Mesothelial cell of epicardium (in vitro differentiated cells): ENCODE data around the gene RAPGEF3. TPM values are rescaled to one million over a fixed set of nuclear protein-coding genes. Genes with fewer than 3 reads are reported as not detected.

Experiments used
- DNase-seq, 2 experiments: peaks; one replicate each; pipeline ENCODE4 v3.0.0; 2021; ENCODE audit warnings: low spot score in 2 of 2; ENCODE audit not compliant: unreplicated experiment in 2 of 2
- H3K27ac Mint-ChIP-seq: 2 replicates; pipeline ENCODE4 v1.8.0; 2021; ENCODE audit warnings: mixed read lengths
- H3K27me3 Mint-ChIP-seq: 2 replicates; pipeline ENCODE4 v1.8.0; 2021; ENCODE audit warnings: low read depth, mixed read lengths
- H3K36me3 Mint-ChIP-seq: 2 replicates; pipeline ENCODE4 v1.8.0; 2021; ENCODE audit warnings: mixed read lengths
- H3K4me1 Mint-ChIP-seq: 2 replicates; pipeline ENCODE4 v1.8.0; 2021; ENCODE audit warnings: mixed read lengths
- H3K4me3 Mint-ChIP-seq: 2 replicates; pipeline ENCODE4 v1.8.0; 2021; ENCODE audit warnings: mild to moderate bottlenecking, moderate library complexity, mixed read lengths
- H3K9me3 Mint-ChIP-seq: 2 replicates; pipeline ENCODE4 v1.8.0; 2021; ENCODE audit warnings: mixed read lengths
- total RNA-seq: library from RNA; stranded (reverse); gene quantifications from 3 replicates; pipeline ENCODE4 v1.2.1, GENCODE V29; 2021
- TF ChIP-seq, protein P1 (sequence below): fragments of 200-600 bp; sonication (generic); IDR thresholded peaks from one replicate; pipeline ENCODE4 v1.5.0; 2021; ENCODE audit warnings: antibody characterized with exemption; ENCODE audit not compliant: unreplicated experiment

The RAPGEF3 gene
- total RNA-seq, 1 donor from 2014 or later = 19.4 TPM

DNA sequence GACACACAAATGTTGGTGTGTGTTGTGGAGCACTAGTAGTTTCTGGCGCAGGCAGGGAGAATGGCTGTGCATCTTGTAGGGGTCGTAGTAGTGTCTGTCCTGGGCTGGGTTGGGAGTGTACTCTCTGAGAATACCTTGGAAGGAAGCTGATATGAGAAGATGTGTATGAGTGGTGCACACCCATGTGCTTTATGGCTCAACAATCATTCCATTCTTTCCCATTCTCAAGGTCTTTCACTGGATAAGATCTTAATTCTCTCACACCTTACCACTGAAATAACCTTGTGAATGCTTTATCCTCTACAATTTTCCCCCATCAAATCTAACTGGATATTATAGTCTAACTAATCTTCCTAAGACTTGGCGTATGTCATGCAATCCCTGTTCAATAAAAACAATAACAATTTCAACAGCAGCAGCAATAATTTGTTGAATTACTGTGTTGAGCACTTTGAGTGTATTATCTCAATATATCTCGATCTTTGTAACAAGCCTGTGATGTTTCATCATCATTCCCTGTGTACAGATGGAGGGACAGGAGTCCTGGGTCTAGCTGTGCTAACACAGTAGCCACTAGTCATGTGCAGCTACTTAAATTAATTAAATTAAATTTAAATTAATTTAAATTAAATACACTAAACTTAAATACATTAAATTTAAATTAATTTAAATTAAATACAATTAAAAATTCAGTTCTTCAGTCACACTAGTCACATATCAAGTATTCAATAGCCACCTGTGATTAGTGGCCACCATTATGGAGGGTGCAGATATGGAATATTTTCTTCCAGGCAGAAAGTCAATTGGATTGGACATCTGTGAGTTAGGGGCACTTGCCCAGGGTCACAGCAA, 10.8 kb upstream of the RAPGEF3 start:
- Mint-ChIP-seq H3K27me3 (no peaks in the 10 kb centered on the region), H3K4me3 (no peak overlapping the region), H3K9me3 (no peaks in the 10 kb centered on the region), H3K36me3 (no peaks in the 10 kb centered on the region), H3K27ac (no peak overlapping the region), H3K4me1 (peaks cover 30% of the 10 kb centered on the region)
- TF ChIP-seq, protein P1, sequence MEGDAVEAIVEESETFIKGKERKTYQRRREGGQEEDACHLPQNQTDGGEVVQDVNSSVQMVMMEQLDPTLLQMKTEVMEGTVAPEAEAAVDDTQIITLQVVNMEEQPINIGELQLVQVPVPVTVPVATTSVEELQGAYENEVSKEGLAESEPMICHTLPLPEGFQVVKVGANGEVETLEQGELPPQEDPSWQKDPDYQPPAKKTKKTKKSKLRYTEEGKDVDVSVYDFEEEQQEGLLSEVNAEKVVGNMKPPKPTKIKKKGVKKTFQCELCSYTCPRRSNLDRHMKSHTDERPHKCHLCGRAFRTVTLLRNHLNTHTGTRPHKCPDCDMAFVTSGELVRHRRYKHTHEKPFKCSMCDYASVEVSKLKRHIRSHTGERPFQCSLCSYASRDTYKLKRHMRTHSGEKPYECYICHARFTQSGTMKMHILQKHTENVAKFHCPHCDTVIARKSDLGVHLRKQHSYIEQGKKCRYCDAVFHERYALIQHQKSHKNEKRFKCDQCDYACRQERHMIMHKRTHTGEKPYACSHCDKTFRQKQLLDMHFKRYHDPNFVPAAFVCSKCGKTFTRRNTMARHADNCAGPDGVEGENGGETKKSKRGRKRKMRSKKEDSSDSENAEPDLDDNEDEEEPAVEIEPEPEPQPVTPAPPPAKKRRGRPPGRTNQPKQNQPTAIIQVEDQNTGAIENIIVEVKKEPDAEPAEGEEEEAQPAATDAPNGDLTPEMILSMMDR = no peak
- no peak for DNase-seq

DNA sequence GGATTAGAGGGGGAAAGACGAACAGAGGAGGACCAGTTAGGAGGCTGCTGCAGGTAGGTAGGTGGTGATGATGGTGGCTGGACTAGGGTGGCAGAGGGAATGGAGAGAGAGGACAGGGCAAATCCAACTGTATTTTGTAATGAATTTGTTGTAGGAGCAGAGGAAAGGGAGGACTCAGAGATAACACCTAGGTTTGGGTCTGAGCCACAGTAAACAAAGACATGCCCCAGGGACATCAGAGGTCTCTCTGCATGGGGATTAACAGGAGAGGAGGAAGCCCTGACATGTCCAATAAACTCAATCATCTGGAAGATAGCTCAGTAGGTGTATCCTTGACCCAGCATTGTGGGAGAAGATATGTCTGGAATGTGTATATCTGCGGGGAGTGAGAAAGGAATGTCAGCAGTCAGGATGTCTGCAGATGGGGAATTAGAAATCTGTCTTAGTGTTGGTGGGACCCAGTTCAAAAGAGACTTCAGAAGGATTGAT, 9.7 kb upstream of the RAPGEF3 start:
- DNase-seq = no peak
- Mint-ChIP-seq H3K27ac (no peak overlapping the region), H3K9me3 (no peaks in the 10 kb centered on the region), H3K36me3 (no peaks in the 10 kb centered on the region), H3K4me1 (peaks cover 37% of the 10 kb centered on the region), H3K27me3 (no peaks in the 10 kb centered on the region), H3K4me3 (no peak overlapping the region)
- TF ChIP-seq, protein P1 = no peak

- TF ChIP-seq, protein P1 = no peak
- DNase-seq = no peak
- peaks cover 43% of the 10 kb centered on the region for H3K4me1 Mint-ChIP-seq
- no peaks in the 10 kb centered on the region for H3K36me3 Mint-ChIP-seq
- H3K27ac Mint-ChIP-seq = peak overlapping the region; percentile 52
- H3K4me3 Mint-ChIP-seq = no peak overlapping the region
- no peaks in the 10 kb centered on the region for H3K27me3 Mint-ChIP-seq
- no peaks in the 10 kb centered on the region for H3K9me3 Mint-ChIP-seq
Observed at GRCh38 chr12:47767216-47767724, 8.6 kb upstream of the RAPGEF3 start.

DNA sequence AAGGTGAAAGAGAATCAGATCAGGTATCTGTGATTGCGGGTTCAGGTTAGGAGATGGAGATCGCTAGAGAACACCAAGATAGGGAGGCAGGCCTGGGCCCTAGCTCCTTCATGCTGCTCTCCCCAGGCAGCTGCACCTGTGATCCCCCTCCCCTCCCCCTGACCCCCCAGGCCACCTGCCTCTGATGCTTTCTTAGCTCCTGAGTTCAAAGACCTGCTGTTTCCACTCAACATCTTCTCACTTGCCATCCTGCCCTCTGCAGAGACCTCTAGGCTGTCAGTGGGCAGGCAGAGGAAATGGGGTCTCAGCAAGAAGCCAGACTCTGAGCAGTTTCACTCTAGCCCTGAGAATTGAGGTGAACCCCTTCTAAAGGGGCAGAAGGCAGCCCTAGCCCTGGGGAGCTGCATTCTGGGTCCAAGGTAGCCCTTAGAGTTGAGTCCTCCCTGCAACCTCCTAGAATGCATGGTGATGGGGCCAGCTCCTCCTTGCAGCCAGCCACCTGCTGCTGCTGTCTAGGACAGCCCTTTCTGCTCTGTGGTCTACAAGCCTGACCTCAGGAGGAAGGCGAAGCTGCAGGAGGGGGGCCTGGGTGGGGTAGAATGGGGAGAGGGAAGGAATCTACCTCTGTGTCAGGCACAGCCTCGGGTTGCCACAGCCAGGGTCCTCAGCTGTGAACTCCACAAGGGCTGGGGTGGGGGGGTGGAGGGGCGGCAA, 8.0 kb upstream of the RAPGEF3 start:
- no peaks in the 10 kb centered on the region for H3K27me3 Mint-ChIP-seq

More for the DNA sequence above, 8.0 kb upstream of the RAPGEF3 start:
- H3K27ac Mint-ChIP-seq = no peak overlapping the region
- no peaks in the 10 kb centered on the region for H3K9me3 Mint-ChIP-seq
- H3K4me1 Mint-ChIP-seq = peaks cover 40% of the 10 kb centered on the region
- no peak overlapping the region for H3K4me3 Mint-ChIP-seq
- no peak for DNase-seq
- no peaks in the 10 kb centered on the region for H3K36me3 Mint-ChIP-seq
- TF ChIP-seq, protein P1 = no peak
